WTC11 (cell line): ENCODE data around the gene PLA2G4A. TPM values are rescaled to one million over a fixed set of nuclear protein-coding genes. Genes with fewer than 3 reads are reported as not detected.

ENCODE experiments used
- ATAC-seq: fragments of 200-7000 bp; cut with Tn5 transposase; 2 replicates; pipeline ENCODE4 v1.10.0; 2021; ENCODE audit warnings: mild to moderate bottlenecking, moderate library complexity
- CTCF ChIA-PET: fragments of 300-600 bp; sonication (Branson Sonifier 250); formaldehyde crosslinking; loops from one replicate; lab custom pipeline; 2021; ENCODE audit warnings: antibody characterized with exemption; lab: Charles Lee
- POLR2A ChIA-PET: fragments of 350-600 bp; sonication (Branson Sonifier 250); formaldehyde crosslinking; loops from one replicate; lab custom pipeline; 2021; ENCODE audit warnings: antibody characterized with exemption; lab: Charles Lee
- DNase-seq: peaks from one replicate; pipeline ENCODE4 v3.0.0; 2021; ENCODE audit warnings: low spot score
- H3K27ac Mint-ChIP-seq: 2 replicates; pipeline ENCODE4 v1.8.0; 2021; ENCODE audit warnings: mixed read lengths
- H3K27me3 Mint-ChIP-seq: 2 replicates; pipeline ENCODE4 v1.8.0; 2021; ENCODE audit warnings: low read depth, mild to moderate bottlenecking, moderate library complexity, mixed read lengths
- H3K36me3 Mint-ChIP-seq: 2 replicates; pipeline ENCODE4 v1.8.0; 2021; ENCODE audit warnings: mixed read lengths
- H3K4me1 Mint-ChIP-seq: 2 replicates; pipeline ENCODE4 v1.8.0; 2022; ENCODE audit warnings: mixed read lengths
- H3K4me3 Mint-ChIP-seq: 2 replicates; pipeline ENCODE4 v1.8.0; 2021; ENCODE audit warnings: mild to moderate bottlenecking, moderate library complexity, mixed read lengths
- H3K9me3 Mint-ChIP-seq: 2 replicates; pipeline ENCODE4 v1.8.0; 2021; ENCODE audit warnings: mixed read lengths
- AFF4 ChIP-seq: sonication (generic); formaldehyde crosslinking; IDR thresholded peaks from 2 replicates; pipeline ENCODE4 v1.8.1; 2023; ENCODE audit warnings: mild to moderate bottlenecking, missing genetic modification reagents, borderline replicate concordance
- CBFB ChIP-seq: sonication (generic); formaldehyde crosslinking; IDR thresholded peaks from 2 replicates; pipeline ENCODE4 v1.8.1; 2022; ENCODE audit warnings: mild to moderate bottlenecking, low read depth, missing genetic modification reagents
- CDX4 ChIP-seq: fragments of 250-450 bp; sonication (Bioruptor Pico); IDR thresholded peaks from 2 replicates; pipeline ENCODE4 v1.9.0; 2021; ENCODE audit warnings: moderate library complexity, mild to moderate bottlenecking, inconsistent platforms, borderline replicate concordance
- CREB1 ChIP-seq: sonication (generic); formaldehyde crosslinking; IDR thresholded peaks from 2 replicates; pipeline ENCODE4 v1.8.0; 2023; ENCODE audit warnings: mild to moderate bottlenecking, missing genetic modification reagents
- E2F5 ChIP-seq: sonication (generic); formaldehyde crosslinking; IDR thresholded peaks from 2 replicates; pipeline ENCODE4 v1.8.1; 2022; ENCODE audit warnings: mild to moderate bottlenecking, moderate library complexity, missing genetic modification reagents
- FOXK1 ChIP-seq: sonication (generic); formaldehyde crosslinking; IDR thresholded peaks from 2 replicates; pipeline ENCODE4 v1.8.0; 2022; ENCODE audit warnings: mild to moderate bottlenecking, moderate library complexity, missing genetic modification reagents
- IRF2 ChIP-seq: sonication (generic); formaldehyde crosslinking; IDR thresholded peaks from 2 replicates; pipeline ENCODE4 v1.8.0; 2022; ENCODE audit warnings: low read depth, missing genetic modification reagents, borderline replicate concordance
- JAZF1 ChIP-seq: fragments of 250-450 bp; sonication (Bioruptor Pico); IDR thresholded peaks from 2 replicates; pipeline ENCODE4 v1.9.0; 2021; ENCODE audit warnings: moderate library complexity, mild to moderate bottlenecking, inconsistent platforms
- JUN ChIP-seq: sonication (generic); formaldehyde crosslinking; IDR thresholded peaks from 2 replicates; pipeline ENCODE4 v1.8.0; 2023; ENCODE audit warnings: mild to moderate bottlenecking, missing genetic modification reagents
- MYBL2 ChIP-seq: sonication (generic); formaldehyde crosslinking; IDR thresholded peaks from 2 replicates; pipeline ENCODE4 v1.8.1; 2023; ENCODE audit warnings: mild to moderate bottlenecking, moderate library complexity, missing genetic modification reagents
- NR1H2 ChIP-seq: sonication (generic); formaldehyde crosslinking; IDR thresholded peaks from 2 replicates; pipeline ENCODE4 v1.9.0; 2021; ENCODE audit warnings: mild to moderate bottlenecking, moderate library complexity, missing genetic modification reagents
- ZBTB21 ChIP-seq: sonication (generic); formaldehyde crosslinking; IDR thresholded peaks from 2 replicates; pipeline ENCODE4 v1.8.1; 2023; ENCODE audit warnings: mild to moderate bottlenecking, missing genetic modification reagents, borderline replicate concordance
- ZNF121 ChIP-seq: sonication (generic); formaldehyde crosslinking; IDR thresholded peaks from 2 replicates; pipeline ENCODE4 v1.8.0; 2023; ENCODE audit warnings: missing genetic modification reagents
- ZNF138 ChIP-seq: sonication (generic); formaldehyde crosslinking; conservative IDR thresholded peaks from 2 replicates; pipeline ENCODE4 v1.8.1; 2022; ENCODE audit warnings: mild to moderate bottlenecking, moderate library complexity, missing genetic modification reagents
- ZNF219 ChIP-seq: sonication (generic); formaldehyde crosslinking; IDR thresholded peaks from 2 replicates; pipeline ENCODE4 v1.8.0; 2023; ENCODE audit warnings: missing genetic modification reagents, mild to moderate bottlenecking, borderline replicate concordance
- ZNF232 ChIP-seq: sonication (generic); formaldehyde crosslinking; IDR thresholded peaks from 2 replicates; pipeline ENCODE4 v1.8.0; 2022; ENCODE audit warnings: mild to moderate bottlenecking, missing genetic modification reagents
- ZNF317 ChIP-seq: sonication (generic); formaldehyde crosslinking; IDR thresholded peaks from 2 replicates; pipeline ENCODE4 v1.8.1; 2023; ENCODE audit warnings: low read depth, mild to moderate bottlenecking, moderate library complexity, missing genetic modification reagents, borderline replicate concordance
- ZNF396 ChIP-seq: fragments of 250-450 bp; sonication (Bioruptor Pico); IDR thresholded peaks from 2 replicates; pipeline ENCODE4 v1.8.0; 2021; ENCODE audit warnings: mild to moderate bottlenecking, moderate library complexity, borderline replicate concordance
- total RNA-seq: library from RNA; stranded (reverse); gene quantifications from 3 replicates; pipeline ENCODE4 v1.2.3, GENCODE V29; 2021

The PLA2G4A gene
- total RNA-seq, 1 experiment from 2014 or later: 1.3 TPM

- no peak for DNase-seq
- no peak for TF ChIP-seq ZNF317 (CRISPR knock-in tag)
- no peak for TF ChIP-seq ZNF396 (CRISPR knock-in tag)
- TF ChIP-seq ZNF219 (CRISPR knock-in tag): no peak
- TF ChIP-seq ZBTB21: no peak
- TF ChIP-seq CREB1: no peak
- TF ChIP-seq FOXK1 (CRISPR knock-in tag): no peak
- TF ChIP-seq CBFB: no peak
- no peak for TF ChIP-seq AFF4
- no peak for TF ChIP-seq MYBL2 (CRISPR knock-in tag)
- Mint-ChIP-seq H3K36me3 (no peaks in the 10 kb centered on the region), H3K27ac (no peak overlapping the region), H3K27me3 (no peaks in the 10 kb centered on the region; the same call in 1 of the 2 replicates), H3K4me1 (0 out of 2 replicates have a peak, but pooled peaks cover 4% of the 10 kb centered on the region), H3K9me3 (no peaks in the 10 kb centered on the region), H3K4me3 (no peak overlapping the region)
- ATAC-seq: no peak
- CTCF ChIA-PET: no interaction called here
- POLR2A ChIA-PET: no interaction called here
These were observed 9.8 kb downstream of the PLA2G4A start for GRCh38 chr1:186838380-186839040.

GRCh38 chr1:186839041-186839400, 10.3 kb downstream of the PLA2G4A start:
- no peak for ATAC-seq
- Mint-ChIP-seq H3K4me1 (0 out of 2 replicates have a peak, but pooled peaks cover 4% of the 10 kb centered on the region), H3K27ac (no peak overlapping the region), H3K4me3 (no peak overlapping the region), H3K9me3 (no peaks in the 10 kb centered on the region), H3K36me3 (no peaks in the 10 kb centered on the region), H3K27me3 (no peaks in the 10 kb centered on the region; the same call in 1 of the 2 replicates)
- no peak for TF ChIP-seq IRF2 (CRISPR knock-in tag)
- CTCF ChIA-PET: no interaction called here
- POLR2A ChIA-PET: no interaction called here
- DNase-seq: no peak

GRCh38 chr1:186841599-186841998, 12.8 kb downstream of the PLA2G4A start:
- ChIA-PET CTCF (no interaction called here), POLR2A (interaction anchor here (0.7 kb wide), 1 partner anchor 1393 kb away, joined by 5 read pairs; no protein-coding TSS in a partner anchor)
- no peaks in the 10 kb centered on the region for H3K36me3 Mint-ChIP-seq
- H3K27me3 Mint-ChIP-seq: no peaks in the 10 kb centered on the region; the same call in 1 of the 2 replicates
- no peak overlapping the region for H3K4me3 Mint-ChIP-seq
- ATAC-seq (no peak), DNase-seq (no peak)
- no peak overlapping the region; the same call in 1 of the 2 replicates for H3K27ac Mint-ChIP-seq
- H3K4me1 Mint-ChIP-seq: 0 out of 2 replicates have a peak, but pooled peaks cover 4% of the 10 kb centered on the region
- H3K9me3 Mint-ChIP-seq: no peaks in the 10 kb centered on the region
- TF ChIP-seq ZNF232 (CRISPR knock-in tag) (no peak), ZNF138 (CRISPR knock-in tag) (no peak), CBFB (no peak), ZNF121 (CRISPR knock-in tag) (no peak), E2F5 (CRISPR knock-in tag) (no peak), JAZF1 (CRISPR knock-in tag) (no peak), MYBL2 (CRISPR knock-in tag) (no peak), JUN (CRISPR knock-in tag) (no peak), FOXK1 (CRISPR knock-in tag) (no peak), NR1H2 (CRISPR knock-in tag) (no peak), CDX4 (CRISPR knock-in tag) (no peak), CREB1 (no peak)
